ENCODE measurements around the gene FRYL.

FRYL gene

DNA sequence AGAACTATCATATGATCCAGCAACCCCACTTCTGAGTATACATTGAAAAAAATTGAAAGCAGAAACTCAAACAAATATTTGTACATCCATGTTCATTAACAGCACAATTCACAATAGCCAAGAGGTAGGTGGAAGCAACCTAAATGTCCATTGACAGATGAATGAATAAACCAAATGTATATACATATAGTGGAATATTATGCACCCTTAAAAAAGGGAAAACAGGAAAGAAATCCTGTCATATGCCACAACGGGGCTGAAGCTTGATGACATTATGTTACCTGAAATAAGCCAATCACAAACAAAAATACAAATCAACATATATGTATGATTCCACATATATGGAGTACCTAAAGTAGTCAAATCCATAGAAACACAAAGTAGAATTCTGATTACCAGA is 222.1 kb downstream of the FRYL start:
- ATAC-seq (replicated peaks; ENCODE audit: extremely low read depth, poor library complexity, severe bottlenecking) = no peak
- Mint-ChIP-seq H3K9me3 (no peaks in the 10 kb centered on the region), H3K27me3 (no peaks in the 10 kb centered on the region), H3K36me3 (ENCODE audit: insufficient read depth) (peaks cover 66% of the 10 kb centered on the region), H3K4me1 (peaks cover 5% of the 10 kb centered on the region), H3K27ac (ENCODE audit: low read depth) (no peak overlapping the region), H3K4me3 (no peak overlapping the region)
- no peak for DNase-seq (ENCODE audit: low spot score in 2 of 2)

- no peak overlapping the region for H3K27ac Mint-ChIP-seq (ENCODE audit: low read depth)
- peaks cover 5% of the 10 kb centered on the region for H3K4me1 Mint-ChIP-seq
- DNase-seq (ENCODE audit: low spot score in 2 of 2) (no peak), ATAC-seq (replicated peaks; ENCODE audit: extremely low read depth, poor library complexity, severe bottlenecking) (no peak)
- H3K4me3 Mint-ChIP-seq = no peak overlapping the region
- peaks cover 65% of the 10 kb centered on the region for H3K36me3 Mint-ChIP-seq (ENCODE audit: insufficient read depth)
- no peaks in the 10 kb centered on the region for H3K27me3 Mint-ChIP-seq
- H3K9me3 Mint-ChIP-seq = no peaks in the 10 kb centered on the region
Observed at GRCh38 chr4:48557478-48557877, 222.6 kb downstream of the FRYL start.

GRCh38 chr4:48556268-48556667 is 223.8 kb downstream of the FRYL start:
- Mint-ChIP-seq H3K4me3 (no peak overlapping the region), H3K9me3 (no peaks in the 10 kb centered on the region), H3K27ac (ENCODE audit: low read depth) (no peak overlapping the region), H3K36me3 (ENCODE audit: insufficient read depth) (peaks cover 61% of the 10 kb centered on the region), H3K27me3 (no peaks in the 10 kb centered on the region), H3K4me1 (peaks cover 5% of the 10 kb centered on the region)
- no peak for ATAC-seq (replicated peaks; ENCODE audit: extremely low read depth, poor library complexity, severe bottlenecking)
- no peak for DNase-seq (ENCODE audit: low spot score in 2 of 2)

- DNase-seq (ENCODE audit: low spot score in 2 of 2) = no peak
- Mint-ChIP-seq H3K27me3 (no peaks in the 10 kb centered on the region), H3K4me1 (peaks cover 5% of the 10 kb centered on the region), H3K36me3 (ENCODE audit: insufficient read depth) (peaks cover 62% of the 10 kb centered on the region), H3K4me3 (no peak overlapping the region), H3K27ac (ENCODE audit: low read depth) (no peak overlapping the region), H3K9me3 (no peaks in the 10 kb centered on the region)
- ATAC-seq (replicated peaks; ENCODE audit: extremely low read depth, poor library complexity, severe bottlenecking) = no peak
Observed at GRCh38 chr4:48554606-48555005, 225.5 kb downstream of the FRYL start.

GRCh38 chr4:48553720-48554119 is 226.4 kb downstream of the FRYL start:
- Mint-ChIP-seq H3K36me3 (ENCODE audit: insufficient read depth) (peaks cover 60% of the 10 kb centered on the region), H3K4me1 (peaks cover 5% of the 10 kb centered on the region), H3K27ac (ENCODE audit: low read depth) (peak overlapping the region; percentile 12), H3K4me3 (no peak overlapping the region), H3K9me3 (no peaks in the 10 kb centered on the region), H3K27me3 (no peaks in the 10 kb centered on the region)
- ATAC-seq (replicated peaks; ENCODE audit: extremely low read depth, poor library complexity, severe bottlenecking) (no peak), DNase-seq (ENCODE audit: low spot score in 2 of 2) (no peak)

- no peak for DNase-seq (ENCODE audit: low spot score in 2 of 2)
- Mint-ChIP-seq H3K27ac (ENCODE audit: low read depth) (no peak overlapping the region), H3K4me3 (no peak overlapping the region), H3K27me3 (no peaks in the 10 kb centered on the region), H3K4me1 (no peaks in the 10 kb centered on the region), H3K9me3 (no peaks in the 10 kb centered on the region), H3K36me3 (ENCODE audit: insufficient read depth) (peaks cover 60% of the 10 kb centered on the region)
- no peak for ATAC-seq (replicated peaks; ENCODE audit: extremely low read depth, poor library complexity, severe bottlenecking)
Observed at GRCh38 chr4:48546336-48546735, 233.7 kb downstream of the FRYL start.

DNA sequence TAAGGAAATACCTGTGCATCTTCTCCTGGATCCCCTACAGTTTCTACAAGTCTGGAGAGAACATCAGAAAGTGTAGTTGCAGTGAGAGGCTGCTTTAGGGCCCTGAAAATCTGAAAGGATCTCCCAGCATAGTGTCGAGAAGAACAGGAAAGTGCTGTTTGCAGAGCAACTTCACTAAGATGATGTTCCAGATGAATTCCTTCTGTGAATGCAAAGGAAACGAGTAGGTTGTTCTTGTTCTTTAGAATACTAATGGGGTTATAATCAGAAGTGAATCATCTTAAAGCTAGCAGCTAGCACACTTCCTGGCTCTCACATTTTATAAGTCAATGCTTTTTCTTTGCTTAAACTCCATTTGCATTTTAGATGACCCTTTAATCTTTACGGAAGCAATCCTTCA is 236.3 kb downstream of the FRYL start:
- Mint-ChIP-seq H3K9me3 (no peaks in the 10 kb centered on the region), H3K4me3 (no peak overlapping the region), H3K36me3 (ENCODE audit: insufficient read depth) (peaks cover 63% of the 10 kb centered on the region), H3K27me3 (no peaks in the 10 kb centered on the region), H3K27ac (ENCODE audit: low read depth) (no peak overlapping the region), H3K4me1 (no peaks in the 10 kb centered on the region)
- DNase-seq (ENCODE audit: low spot score in 2 of 2) = no peak
- ATAC-seq (replicated peaks; ENCODE audit: extremely low read depth, poor library complexity, severe bottlenecking) = no peak

DNA sequence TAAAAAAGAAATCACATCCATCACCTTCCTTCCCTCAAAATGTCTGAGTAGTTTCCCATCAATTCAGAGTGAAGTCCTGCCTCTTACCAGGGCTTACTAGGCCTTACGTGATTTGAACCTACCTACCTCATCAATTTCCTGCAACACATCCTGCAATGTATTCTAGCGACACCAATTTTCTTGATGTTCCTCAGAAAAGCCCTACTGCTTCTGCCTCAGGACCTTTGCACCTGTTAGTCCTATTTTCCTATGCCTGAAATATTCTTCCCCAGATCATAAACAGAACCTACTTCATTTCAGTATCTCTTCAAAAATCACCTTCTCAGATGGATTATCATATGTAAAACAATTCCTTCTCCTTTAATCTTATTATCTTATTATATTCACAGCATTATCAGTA is 237.2 kb downstream of the FRYL start:
- no peaks in the 10 kb centered on the region for H3K4me1 Mint-ChIP-seq
- H3K9me3 Mint-ChIP-seq = no peaks in the 10 kb centered on the region
- H3K36me3 Mint-ChIP-seq (ENCODE audit: insufficient read depth) = peaks cover 57% of the 10 kb centered on the region
- ATAC-seq (replicated peaks; ENCODE audit: extremely low read depth, poor library complexity, severe bottlenecking) = no peak
- H3K4me3 Mint-ChIP-seq = no peak overlapping the region
- no peak for DNase-seq (ENCODE audit: low spot score in 2 of 2)
- no peak overlapping the region for H3K27ac Mint-ChIP-seq (ENCODE audit: low read depth)
- no peaks in the 10 kb centered on the region for H3K27me3 Mint-ChIP-seq

DNA sequence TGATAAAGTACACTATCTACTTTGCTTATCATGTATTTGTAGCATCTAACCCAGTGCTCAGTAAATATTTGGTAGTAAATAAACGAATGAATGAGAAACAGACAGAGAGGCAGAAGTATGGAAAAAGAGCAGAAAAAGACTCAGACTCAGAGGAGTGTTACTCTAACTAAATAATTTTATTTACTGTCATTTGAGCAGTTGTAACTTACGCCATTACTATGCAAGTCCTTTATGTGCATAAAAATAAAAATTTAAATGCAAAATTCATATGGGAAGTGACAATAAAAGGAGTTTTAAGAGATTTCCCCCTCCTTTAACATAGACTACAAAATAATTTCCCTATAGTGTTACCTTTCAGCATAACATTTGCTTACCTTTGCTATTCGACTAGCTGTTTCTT is 240.5 kb downstream of the FRYL start:
- Mint-ChIP-seq H3K27ac (ENCODE audit: low read depth) (no peak overlapping the region), H3K4me3 (no peak overlapping the region), H3K9me3 (no peaks in the 10 kb centered on the region), H3K27me3 (no peaks in the 10 kb centered on the region), H3K36me3 (ENCODE audit: insufficient read depth) (peaks cover 52% of the 10 kb centered on the region), H3K4me1 (no peaks in the 10 kb centered on the region)
- ATAC-seq (replicated peaks; ENCODE audit: extremely low read depth, poor library complexity, severe bottlenecking) (no peak), DNase-seq (ENCODE audit: low spot score in 2 of 2) (no peak)

DNA sequence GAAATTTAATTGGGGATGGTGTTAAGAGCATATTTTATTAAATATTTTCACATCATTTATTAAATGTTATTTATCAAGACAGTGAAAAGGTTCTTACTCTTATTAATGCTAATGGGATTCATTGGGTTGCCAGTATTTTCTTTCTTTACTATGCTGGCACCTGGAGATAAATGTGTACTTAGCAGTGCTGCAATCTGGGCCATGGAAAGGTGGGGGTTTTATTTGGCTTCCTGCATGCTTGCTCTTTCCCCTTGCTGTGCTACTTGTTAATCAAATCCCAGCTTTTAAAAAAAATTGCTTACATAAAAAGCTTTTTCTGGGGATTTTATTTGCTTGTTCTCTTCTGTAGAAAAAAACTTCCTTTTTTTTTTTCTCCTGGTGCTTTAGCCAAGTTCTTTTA is 241.7 kb downstream of the FRYL start:
- no peaks in the 10 kb centered on the region for H3K9me3 Mint-ChIP-seq
- no peak overlapping the region for H3K4me3 Mint-ChIP-seq
- peaks cover 50% of the 10 kb centered on the region for H3K36me3 Mint-ChIP-seq (ENCODE audit: insufficient read depth)
- peak overlapping the region; percentile 73 for H3K27ac Mint-ChIP-seq (ENCODE audit: low read depth)
- no peaks in the 10 kb centered on the region for H3K4me1 Mint-ChIP-seq
- ATAC-seq (replicated peaks; ENCODE audit: extremely low read depth, poor library complexity, severe bottlenecking) = no peak
- H3K27me3 Mint-ChIP-seq = no peaks in the 10 kb centered on the region
- DNase-seq (ENCODE audit: low spot score in 2 of 2) = no peak

DNA sequence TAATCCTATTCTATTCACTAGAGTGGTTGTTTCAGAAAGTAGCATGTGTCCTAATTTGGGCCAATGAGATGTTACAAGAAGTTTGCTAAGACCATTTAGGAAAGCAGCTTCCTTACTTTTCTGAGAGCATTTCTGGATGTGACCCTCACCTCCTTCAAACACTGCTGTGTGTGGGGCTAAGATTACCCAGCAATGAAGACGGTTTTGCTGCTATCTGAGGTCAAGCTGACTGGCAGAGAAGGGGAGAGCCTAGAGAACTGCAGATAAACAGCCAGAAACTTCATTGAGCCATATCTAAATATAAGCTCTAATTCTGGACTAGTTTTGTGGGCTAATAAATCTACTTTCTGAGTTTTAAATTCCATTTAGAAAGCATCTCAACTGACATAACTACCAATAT is 253.7 kb downstream of the FRYL start:
- H3K36me3 Mint-ChIP-seq (ENCODE audit: insufficient read depth) = peaks cover 56% of the 10 kb centered on the region
- DNase-seq (ENCODE audit: low spot score in 2 of 2) (no peak), ATAC-seq (replicated peaks; ENCODE audit: extremely low read depth, poor library complexity, severe bottlenecking) (no peak)
- H3K4me3 Mint-ChIP-seq = no peak overlapping the region
- no peaks in the 10 kb centered on the region for H3K4me1 Mint-ChIP-seq
- H3K27ac Mint-ChIP-seq (ENCODE audit: low read depth) = no peak overlapping the region
- H3K9me3 Mint-ChIP-seq = no peaks in the 10 kb centered on the region
- H3K27me3 Mint-ChIP-seq = no peaks in the 10 kb centered on the region

DNA sequence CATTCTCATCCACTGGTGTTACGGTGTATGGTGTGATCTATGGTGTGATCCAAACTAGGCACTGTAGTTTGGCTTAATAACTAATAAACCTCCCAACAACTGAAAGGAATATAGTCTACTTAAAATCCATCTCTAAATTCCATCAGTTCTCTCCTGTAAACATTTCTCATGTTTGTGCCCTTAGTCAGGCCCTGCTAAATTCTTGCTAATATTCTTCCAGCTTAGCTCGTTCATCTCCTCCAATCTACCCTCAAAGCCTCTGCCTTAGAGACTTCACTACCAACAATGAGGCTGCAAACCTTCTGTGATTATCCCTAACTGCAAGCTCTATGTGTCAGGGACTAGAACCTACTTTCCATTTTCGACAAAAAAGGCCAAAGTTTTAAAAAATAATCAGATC is 261.9 kb downstream of the FRYL start:
- Mint-ChIP-seq H3K36me3 (ENCODE audit: insufficient read depth) (peaks cover 53% of the 10 kb centered on the region), H3K9me3 (no peaks in the 10 kb centered on the region), H3K27me3 (no peaks in the 10 kb centered on the region), H3K27ac (ENCODE audit: low read depth) (no peak overlapping the region), H3K4me1 (no peaks in the 10 kb centered on the region), H3K4me3 (no peak overlapping the region)
- no peak for ATAC-seq (replicated peaks; ENCODE audit: extremely low read depth, poor library complexity, severe bottlenecking)
- no peak for DNase-seq (ENCODE audit: low spot score in 2 of 2)

DNA sequence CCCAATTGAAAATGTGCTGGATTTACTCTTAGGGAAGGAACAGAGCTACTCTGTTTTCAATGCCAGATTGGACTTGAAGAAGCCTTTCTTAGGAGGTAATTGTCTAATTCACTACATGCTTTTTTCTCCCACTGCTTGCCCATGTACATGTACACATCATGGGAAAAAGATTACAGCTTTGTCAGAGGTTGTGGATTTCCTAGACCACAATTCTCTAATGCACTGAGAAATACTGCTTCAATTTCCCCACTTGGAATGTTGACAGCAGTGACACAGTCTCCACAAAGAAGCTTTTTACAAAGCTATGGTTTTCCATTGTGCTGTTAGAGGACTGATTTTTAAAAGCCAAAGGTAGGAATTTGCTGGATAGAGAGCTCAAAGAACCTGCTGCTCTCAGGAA is 270.5 kb downstream of the FRYL start:
- peaks cover 41% of the 10 kb centered on the region for H3K36me3 Mint-ChIP-seq (ENCODE audit: insufficient read depth)

GRCh38 chr4:48506716-48507115 is 273.4 kb downstream of the FRYL start:
- H3K4me1 Mint-ChIP-seq = no peaks in the 10 kb centered on the region
- no peak overlapping the region for H3K4me3 Mint-ChIP-seq
- peaks cover 37% of the 10 kb centered on the region for H3K36me3 Mint-ChIP-seq (ENCODE audit: insufficient read depth)
- H3K9me3 Mint-ChIP-seq = no peaks in the 10 kb centered on the region
- no peaks in the 10 kb centered on the region for H3K27me3 Mint-ChIP-seq
- H3K27ac Mint-ChIP-seq (ENCODE audit: low read depth) = no peak overlapping the region
- no peak for DNase-seq (ENCODE audit: low spot score in 2 of 2)
- ATAC-seq (replicated peaks; ENCODE audit: extremely low read depth, poor library complexity, severe bottlenecking) = no peak

More for the DNA sequence above, 270.5 kb downstream of the FRYL start:
- DNase-seq (ENCODE audit: low spot score in 2 of 2) (no peak), ATAC-seq (replicated peaks; ENCODE audit: extremely low read depth, poor library complexity, severe bottlenecking) (no peak)
- Mint-ChIP-seq H3K4me3 (no peak overlapping the region), H3K27ac (ENCODE audit: low read depth) (no peak overlapping the region), H3K4me1 (no peaks in the 10 kb centered on the region), H3K27me3 (no peaks in the 10 kb centered on the region), H3K9me3 (no peaks in the 10 kb centered on the region)
